ENCODE data around the gene DAAM1.

DNA sequence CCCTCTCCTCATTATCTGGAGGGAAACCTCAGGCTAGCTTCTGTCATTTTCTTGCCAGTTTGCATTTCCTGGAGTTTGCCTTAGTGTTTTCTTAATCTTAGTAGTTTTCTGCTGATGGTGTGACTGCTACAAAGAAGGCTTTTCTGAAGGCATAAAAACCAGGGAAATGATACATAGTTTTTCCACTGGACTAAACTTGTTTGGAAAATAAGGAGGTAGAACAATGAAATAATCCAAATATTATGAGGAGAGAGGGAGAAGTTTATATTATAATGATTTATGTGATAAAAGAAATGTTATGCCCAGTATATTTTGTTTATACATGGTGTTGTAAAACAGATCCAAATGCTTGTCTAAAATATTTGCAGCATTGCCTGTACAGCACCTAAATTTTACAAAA, 22.2 kb downstream of the DAAM1 start:
- TF ChIP-seq NFATC4 (CRISPR knock-in tag; IDR thresholded peaks at IDR 0.05) (no peak), ZNF263 (CRISPR knock-in tag; IDR thresholded peaks at IDR 0.05; ENCODE audit: low read depth) (no peak), ELF4 (CRISPR knock-in tag; IDR thresholded peaks at IDR 0.05; ENCODE audit: low read depth) (no peak), FOXP1 (CRISPR knock-in tag; IDR thresholded peaks at IDR 0.05; ENCODE audit: borderline replicate concordance) (no peak)
- TF ChIP-seq, protein P1, sequence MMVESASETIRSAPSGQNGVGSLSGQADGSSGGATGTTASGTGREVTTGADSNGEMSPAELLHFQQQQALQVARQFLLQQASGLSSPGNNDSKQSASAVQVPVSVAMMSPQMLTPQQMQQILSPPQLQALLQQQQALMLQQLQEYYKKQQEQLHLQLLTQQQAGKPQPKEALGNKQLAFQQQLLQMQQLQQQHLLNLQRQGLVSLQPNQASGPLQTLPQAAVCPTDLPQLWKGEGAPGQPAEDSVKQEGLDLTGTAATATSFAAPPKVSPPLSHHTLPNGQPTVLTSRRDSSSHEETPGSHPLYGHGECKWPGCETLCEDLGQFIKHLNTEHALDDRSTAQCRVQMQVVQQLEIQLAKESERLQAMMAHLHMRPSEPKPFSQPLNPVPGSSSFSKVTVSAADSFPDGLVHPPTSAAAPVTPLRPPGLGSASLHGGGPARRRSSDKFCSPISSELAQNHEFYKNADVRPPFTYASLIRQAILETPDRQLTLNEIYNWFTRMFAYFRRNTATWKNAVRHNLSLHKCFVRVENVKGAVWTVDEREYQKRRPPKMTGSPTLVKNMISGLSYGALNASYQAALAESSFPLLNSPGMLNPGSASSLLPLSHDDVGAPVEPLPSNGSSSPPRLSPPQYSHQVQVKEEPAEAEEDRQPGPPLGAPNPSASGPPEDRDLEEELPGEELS (CRISPR knock-in tag; IDR thresholded peaks at IDR 0.05), result no peak
- TF ChIP-seq, protein P2, sequence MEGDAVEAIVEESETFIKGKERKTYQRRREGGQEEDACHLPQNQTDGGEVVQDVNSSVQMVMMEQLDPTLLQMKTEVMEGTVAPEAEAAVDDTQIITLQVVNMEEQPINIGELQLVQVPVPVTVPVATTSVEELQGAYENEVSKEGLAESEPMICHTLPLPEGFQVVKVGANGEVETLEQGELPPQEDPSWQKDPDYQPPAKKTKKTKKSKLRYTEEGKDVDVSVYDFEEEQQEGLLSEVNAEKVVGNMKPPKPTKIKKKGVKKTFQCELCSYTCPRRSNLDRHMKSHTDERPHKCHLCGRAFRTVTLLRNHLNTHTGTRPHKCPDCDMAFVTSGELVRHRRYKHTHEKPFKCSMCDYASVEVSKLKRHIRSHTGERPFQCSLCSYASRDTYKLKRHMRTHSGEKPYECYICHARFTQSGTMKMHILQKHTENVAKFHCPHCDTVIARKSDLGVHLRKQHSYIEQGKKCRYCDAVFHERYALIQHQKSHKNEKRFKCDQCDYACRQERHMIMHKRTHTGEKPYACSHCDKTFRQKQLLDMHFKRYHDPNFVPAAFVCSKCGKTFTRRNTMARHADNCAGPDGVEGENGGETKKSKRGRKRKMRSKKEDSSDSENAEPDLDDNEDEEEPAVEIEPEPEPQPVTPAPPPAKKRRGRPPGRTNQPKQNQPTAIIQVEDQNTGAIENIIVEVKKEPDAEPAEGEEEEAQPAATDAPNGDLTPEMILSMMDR (IDR thresholded peaks at IDR 0.05), result no peak
- TF ChIP-seq, protein P3, sequence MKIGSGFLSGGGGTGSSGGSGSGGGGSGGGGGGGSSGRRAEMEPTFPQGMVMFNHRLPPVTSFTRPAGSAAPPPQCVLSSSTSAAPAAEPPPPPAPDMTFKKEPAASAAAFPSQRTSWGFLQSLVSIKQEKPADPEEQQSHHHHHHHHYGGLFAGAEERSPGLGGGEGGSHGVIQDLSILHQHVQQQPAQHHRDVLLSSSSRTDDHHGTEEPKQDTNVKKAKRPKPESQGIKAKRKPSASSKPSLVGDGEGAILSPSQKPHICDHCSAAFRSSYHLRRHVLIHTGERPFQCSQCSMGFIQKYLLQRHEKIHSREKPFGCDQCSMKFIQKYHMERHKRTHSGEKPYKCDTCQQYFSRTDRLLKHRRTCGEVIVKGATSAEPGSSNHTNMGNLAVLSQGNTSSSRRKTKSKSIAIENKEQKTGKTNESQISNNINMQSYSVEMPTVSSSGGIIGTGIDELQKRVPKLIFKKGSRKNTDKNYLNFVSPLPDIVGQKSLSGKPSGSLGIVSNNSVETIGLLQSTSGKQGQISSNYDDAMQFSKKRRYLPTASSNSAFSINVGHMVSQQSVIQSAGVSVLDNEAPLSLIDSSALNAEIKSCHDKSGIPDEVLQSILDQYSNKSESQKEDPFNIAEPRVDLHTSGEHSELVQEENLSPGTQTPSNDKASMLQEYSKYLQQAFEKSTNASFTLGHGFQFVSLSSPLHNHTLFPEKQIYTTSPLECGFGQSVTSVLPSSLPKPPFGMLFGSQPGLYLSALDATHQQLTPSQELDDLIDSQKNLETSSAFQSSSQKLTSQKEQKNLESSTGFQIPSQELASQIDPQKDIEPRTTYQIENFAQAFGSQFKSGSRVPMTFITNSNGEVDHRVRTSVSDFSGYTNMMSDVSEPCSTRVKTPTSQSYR (CRISPR knock-in tag; IDR thresholded peaks at IDR 0.05), result no peak
- TF ChIP-seq, protein P4, sequence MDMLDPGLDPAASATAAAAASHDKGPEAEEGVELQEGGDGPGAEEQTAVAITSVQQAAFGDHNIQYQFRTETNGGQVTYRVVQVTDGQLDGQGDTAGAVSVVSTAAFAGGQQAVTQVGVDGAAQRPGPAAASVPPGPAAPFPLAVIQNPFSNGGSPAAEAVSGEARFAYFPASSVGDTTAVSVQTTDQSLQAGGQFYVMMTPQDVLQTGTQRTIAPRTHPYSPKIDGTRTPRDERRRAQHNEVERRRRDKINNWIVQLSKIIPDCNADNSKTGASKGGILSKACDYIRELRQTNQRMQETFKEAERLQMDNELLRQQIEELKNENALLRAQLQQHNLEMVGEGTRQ (CRISPR knock-in tag; IDR thresholded peaks at IDR 0.05), result no peak
- TF ChIP-seq, protein P5, sequence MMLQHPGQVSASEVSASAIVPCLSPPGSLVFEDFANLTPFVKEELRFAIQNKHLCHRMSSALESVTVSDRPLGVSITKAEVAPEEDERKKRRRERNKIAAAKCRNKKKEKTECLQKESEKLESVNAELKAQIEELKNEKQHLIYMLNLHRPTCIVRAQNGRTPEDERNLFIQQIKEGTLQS (CRISPR knock-in tag; conservative IDR thresholded peaks at IDR 0.05), result no peak
- TF ChIP-seq, protein P6, sequence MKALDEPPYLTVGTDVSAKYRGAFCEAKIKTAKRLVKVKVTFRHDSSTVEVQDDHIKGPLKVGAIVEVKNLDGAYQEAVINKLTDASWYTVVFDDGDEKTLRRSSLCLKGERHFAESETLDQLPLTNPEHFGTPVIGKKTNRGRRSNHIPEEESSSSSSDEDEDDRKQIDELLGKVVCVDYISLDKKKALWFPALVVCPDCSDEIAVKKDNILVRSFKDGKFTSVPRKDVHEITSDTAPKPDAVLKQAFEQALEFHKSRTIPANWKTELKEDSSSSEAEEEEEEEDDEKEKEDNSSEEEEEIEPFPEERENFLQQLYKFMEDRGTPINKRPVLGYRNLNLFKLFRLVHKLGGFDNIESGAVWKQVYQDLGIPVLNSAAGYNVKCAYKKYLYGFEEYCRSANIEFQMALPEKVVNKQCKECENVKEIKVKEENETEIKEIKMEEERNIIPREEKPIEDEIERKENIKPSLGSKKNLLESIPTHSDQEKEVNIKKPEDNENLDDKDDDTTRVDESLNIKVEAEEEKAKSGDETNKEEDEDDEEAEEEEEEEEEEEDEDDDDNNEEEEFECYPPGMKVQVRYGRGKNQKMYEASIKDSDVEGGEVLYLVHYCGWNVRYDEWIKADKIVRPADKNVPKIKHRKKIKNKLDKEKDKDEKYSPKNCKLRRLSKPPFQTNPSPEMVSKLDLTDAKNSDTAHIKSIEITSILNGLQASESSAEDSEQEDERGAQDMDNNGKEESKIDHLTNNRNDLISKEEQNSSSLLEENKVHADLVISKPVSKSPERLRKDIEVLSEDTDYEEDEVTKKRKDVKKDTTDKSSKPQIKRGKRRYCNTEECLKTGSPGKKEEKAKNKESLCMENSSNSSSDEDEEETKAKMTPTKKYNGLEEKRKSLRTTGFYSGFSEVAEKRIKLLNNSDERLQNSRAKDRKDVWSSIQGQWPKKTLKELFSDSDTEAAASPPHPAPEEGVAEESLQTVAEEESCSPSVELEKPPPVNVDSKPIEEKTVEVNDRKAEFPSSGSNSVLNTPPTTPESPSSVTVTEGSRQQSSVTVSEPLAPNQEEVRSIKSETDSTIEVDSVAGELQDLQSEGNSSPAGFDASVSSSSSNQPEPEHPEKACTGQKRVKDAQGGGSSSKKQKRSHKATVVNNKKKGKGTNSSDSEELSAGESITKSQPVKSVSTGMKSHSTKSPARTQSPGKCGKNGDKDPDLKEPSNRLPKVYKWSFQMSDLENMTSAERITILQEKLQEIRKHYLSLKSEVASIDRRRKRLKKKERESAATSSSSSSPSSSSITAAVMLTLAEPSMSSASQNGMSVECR (CRISPR knock-in tag; IDR thresholded peaks at IDR 0.05; ENCODE audit: borderline replicate concordance), result no peak
- TF ChIP-seq, protein P7, sequence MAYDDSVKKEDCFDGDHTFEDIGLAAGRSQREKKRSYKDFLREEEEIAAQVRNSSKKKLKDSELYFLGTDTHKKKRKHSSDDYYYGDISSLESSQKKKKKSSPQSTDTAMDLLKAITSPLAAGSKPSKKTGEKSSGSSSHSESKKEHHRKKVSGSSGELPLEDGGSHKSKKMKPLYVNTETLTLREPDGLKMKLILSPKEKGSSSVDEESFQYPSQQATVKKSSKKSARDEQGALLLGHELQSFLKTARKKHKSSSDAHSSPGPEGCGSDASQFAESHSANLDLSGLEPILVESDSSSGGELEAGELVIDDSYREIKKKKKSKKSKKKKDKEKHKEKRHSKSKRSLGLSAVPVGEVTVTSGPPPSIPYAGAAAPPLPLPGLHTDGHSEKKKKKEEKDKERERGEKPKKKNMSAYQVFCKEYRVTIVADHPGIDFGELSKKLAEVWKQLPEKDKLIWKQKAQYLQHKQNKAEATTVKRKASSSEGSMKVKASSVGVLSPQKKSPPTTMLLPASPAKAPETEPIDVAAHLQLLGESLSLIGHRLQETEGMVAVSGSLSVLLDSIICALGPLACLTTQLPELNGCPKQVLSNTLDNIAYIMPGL (CRISPR knock-in tag; IDR thresholded peaks at IDR 0.05), result no peak
